Upper lobe of right lung (tissue), 1 donor: Measurements from ENCODE around the gene ZSCAN21. TPM values are rescaled to one million over a fixed set of nuclear protein-coding genes. Genes with fewer than 3 reads are reported as not detected.

Source experiments
- ATAC-seq: fragments of 200-7000 bp; cut with Tn5 transposase; one replicate; pipeline ENCODE4 v1.9.1; 2020; ENCODE audit warnings: mild to moderate bottlenecking, moderate library complexity
- DNase-seq: peaks from one replicate; pipeline ENCODE4 v3.0.0-alpha.2; 2020
- H3K27ac ChIP-seq: fragments of 200-600 bp; one replicate; pipeline ENCODE4 v1.8.0; 2022
- H3K27me3 ChIP-seq: fragments of 200-600 bp; one replicate; pipeline ENCODE4 v1.8.0; 2022; ENCODE audit warnings: mild to moderate bottlenecking
- H3K36me3 ChIP-seq: fragments of 200-600 bp; one replicate; pipeline ENCODE4 v1.8.0; 2022
- H3K4me1 ChIP-seq: fragments of 200-600 bp; one replicate; pipeline ENCODE4 v1.8.0; 2022
- H3K4me3 ChIP-seq: fragments of 200-600 bp; one replicate; pipeline ENCODE4 v1.8.0; 2022; ENCODE audit warnings: mild to moderate bottlenecking
- H3K9me3 ChIP-seq: fragments of 200-600 bp; one replicate; pipeline ENCODE4 v1.8.0; 2022
- intact Hi-C: fragments of 100-400 bp; cut with DNase I; formaldehyde crosslinking; loops from one replicate; pipeline ENCODE4 v1.11.0; 2022
- microRNA-seq: library from miRNA; unstranded; fragments of <30 nt; microRNA quantifications from one replicate; pipeline ENCODE4 v1.2.0, GENCODE V29; 2020; ENCODE audit warnings: borderline microRNAs expressed
- total RNA-seq: library from RNA; stranded (reverse); fragmentation: NEBNext Ultra II Directional; extraction: Animal tissue kit (Norgen Biotek cat#: 25700); gene quantifications from one replicate; pipeline ENCODE4 v1.2.1, GENCODE V29; 2021
- TF ChIP-seq, protein P1 (sequence below): fragments of 200-600 bp; IDR thresholded peaks from one replicate; pipeline ENCODE4 v1.8.0; 2022; ENCODE audit warnings: antibody characterized with exemption
- donor health status: DM: no; HTN: yes; CAD: no; lungs with severe emphysema.

The ZSCAN21 gene
- total RNA-seq, 1 donor from 2014 or later, result 10.0 TPM

GRCh38 chr7:100107890-100108289 is 58.3 kb downstream of the ZSCAN21 start:
- no peaks in the 10 kb centered on the region for H3K9me3 ChIP-seq
- no peak overlapping the region for H3K27ac ChIP-seq
- H3K4me3 ChIP-seq, result no peak overlapping the region
- no peak for DNase-seq
- peaks cover 83% of the 10 kb centered on the region for H3K36me3 ChIP-seq
- intact Hi-C loops, result no loop called here
- TF ChIP-seq, protein P1, sequence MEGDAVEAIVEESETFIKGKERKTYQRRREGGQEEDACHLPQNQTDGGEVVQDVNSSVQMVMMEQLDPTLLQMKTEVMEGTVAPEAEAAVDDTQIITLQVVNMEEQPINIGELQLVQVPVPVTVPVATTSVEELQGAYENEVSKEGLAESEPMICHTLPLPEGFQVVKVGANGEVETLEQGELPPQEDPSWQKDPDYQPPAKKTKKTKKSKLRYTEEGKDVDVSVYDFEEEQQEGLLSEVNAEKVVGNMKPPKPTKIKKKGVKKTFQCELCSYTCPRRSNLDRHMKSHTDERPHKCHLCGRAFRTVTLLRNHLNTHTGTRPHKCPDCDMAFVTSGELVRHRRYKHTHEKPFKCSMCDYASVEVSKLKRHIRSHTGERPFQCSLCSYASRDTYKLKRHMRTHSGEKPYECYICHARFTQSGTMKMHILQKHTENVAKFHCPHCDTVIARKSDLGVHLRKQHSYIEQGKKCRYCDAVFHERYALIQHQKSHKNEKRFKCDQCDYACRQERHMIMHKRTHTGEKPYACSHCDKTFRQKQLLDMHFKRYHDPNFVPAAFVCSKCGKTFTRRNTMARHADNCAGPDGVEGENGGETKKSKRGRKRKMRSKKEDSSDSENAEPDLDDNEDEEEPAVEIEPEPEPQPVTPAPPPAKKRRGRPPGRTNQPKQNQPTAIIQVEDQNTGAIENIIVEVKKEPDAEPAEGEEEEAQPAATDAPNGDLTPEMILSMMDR, result no peak
- ATAC-seq, result no peak
- no peaks in the 10 kb centered on the region for H3K4me1 ChIP-seq
- no peaks in the 10 kb centered on the region for H3K27me3 ChIP-seq

GRCh38 chr7:100109521-100110163 is 60.1 kb downstream of the ZSCAN21 start:
- TF ChIP-seq, protein P1, result no peak
- ATAC-seq (no peak), DNase-seq (no peak)
- intact Hi-C loops, result no loop called here
- H3K36me3 ChIP-seq, result peaks cover 85% of the 10 kb centered on the region
- H3K4me3 ChIP-seq, result no peak overlapping the region
- no peaks in the 10 kb centered on the region for H3K4me1 ChIP-seq
- no peaks in the 10 kb centered on the region for H3K9me3 ChIP-seq
- H3K27me3 ChIP-seq, result no peaks in the 10 kb centered on the region
- no peak overlapping the region for H3K27ac ChIP-seq

DNA sequence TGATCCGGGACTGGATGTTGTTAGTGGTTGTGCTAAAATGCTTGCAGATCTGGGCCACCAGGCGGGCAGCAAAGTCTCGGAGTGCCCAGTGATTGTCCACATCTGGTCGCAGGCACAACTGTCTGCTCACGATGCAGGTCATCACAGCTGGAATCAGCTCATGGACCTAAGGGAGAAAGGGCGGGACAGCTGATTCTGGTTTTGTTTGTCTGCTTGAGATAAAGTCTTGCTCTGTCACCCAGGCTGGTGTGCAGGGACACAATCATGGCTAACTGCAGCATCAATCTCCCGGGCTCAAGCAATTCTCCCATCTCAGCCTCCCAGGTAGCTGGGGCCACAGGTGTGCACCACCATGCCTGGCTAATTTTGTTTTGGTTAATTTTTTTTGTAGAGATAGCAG is 61.6 kb downstream of the ZSCAN21 start:
- intact Hi-C loops, result no loop called here
- Histone ChIP-seq H3K4me1 (no peaks in the 10 kb centered on the region), H3K36me3 (peaks cover 71% of the 10 kb centered on the region), H3K27ac (no peak overlapping the region), H3K27me3 (no peaks in the 10 kb centered on the region), H3K4me3 (no peak overlapping the region), H3K9me3 (no peaks in the 10 kb centered on the region)
- ATAC-seq (no peak), DNase-seq (no peak)
- TF ChIP-seq, protein P1, result no peak

DNA sequence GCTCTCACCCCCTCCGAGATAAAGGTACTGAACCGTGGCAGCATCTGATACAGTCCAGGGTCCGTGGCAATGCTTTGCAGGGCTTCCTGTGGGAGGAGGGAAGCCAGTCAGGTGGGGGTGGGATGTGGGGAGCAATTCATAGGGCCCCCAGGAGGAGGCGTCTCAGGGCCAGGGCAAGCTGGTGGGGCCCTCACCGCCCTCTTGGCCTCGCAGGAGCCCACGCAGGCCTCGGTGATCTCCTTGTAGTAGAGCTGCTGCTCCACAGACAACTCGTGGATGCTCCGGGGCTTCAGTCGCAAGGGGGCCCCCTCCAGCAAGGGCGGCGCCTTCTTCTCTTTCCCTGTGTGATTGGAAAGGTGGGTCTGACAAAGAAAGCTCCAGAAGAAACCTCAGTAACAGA is 62.3 kb downstream of the ZSCAN21 start:
- ATAC-seq, result no peak
- H3K27ac ChIP-seq, result no peak overlapping the region
- intact Hi-C loops, result no loop called here
- TF ChIP-seq, protein P1, result no peak
- H3K9me3 ChIP-seq, result no peaks in the 10 kb centered on the region
- no peak for DNase-seq
- no peak overlapping the region for H3K4me3 ChIP-seq
- H3K4me1 ChIP-seq, result no peaks in the 10 kb centered on the region
- peaks cover 65% of the 10 kb centered on the region for H3K36me3 ChIP-seq
- no peaks in the 10 kb centered on the region for H3K27me3 ChIP-seq

Small RNA genes lying within 50 kb of the gene (microRNA-seq; reads per million reads assigned to microRNA genes)
- gene MIR106B (940 reads per million, percentile 85 among the genes with 10 or more reads in this experiment), gene MIR25 (391 reads per million, percentile 79 among the genes with 10 or more reads in this experiment), gene MIR93 (1,372 reads per million, percentile 86 among the genes with 10 or more reads in this experiment)

Other genes starting within 250 kb of the ZSCAN21 start
- not detected for gene CYP3A43, start 221.8 kb upstream of the ZSCAN21 start, total RNA-seq
- gene OR2AE1, start 172.7 kb upstream of the ZSCAN21 start, total RNA-seq, result not detected
- 32.6 TPM for gene TRIM4, start 130.2 kb upstream of the ZSCAN21 start, total RNA-seq
- not detected for gene GJC3, start 120.2 kb upstream of the ZSCAN21 start, total RNA-seq
- gene AZGP1, start 73.7 kb upstream of the ZSCAN21 start, total RNA-seq, result 87.7 TPM
- 57.5 TPM for gene ZKSCAN1, start 34.2 kb upstream of the ZSCAN21 start, total RNA-seq
- 22.4 TPM for gene ZNF3, start 31.9 kb downstream of the ZSCAN21 start, total RNA-seq
- 69.5 TPM for gene COPS6, start 39.2 kb downstream of the ZSCAN21 start, total RNA-seq
- 48.7 TPM for gene MCM7, start 51.6 kb downstream of the ZSCAN21 start, total RNA-seq
- gene AP4M1, start 51.9 kb downstream of the ZSCAN21 start, total RNA-seq, result 16.8 TPM
- gene TAF6, start 69.6 kb downstream of the ZSCAN21 start, total RNA-seq, result 34.9 TPM
- 9.8 TPM for gene CNPY4, start 69.9 kb downstream of the ZSCAN21 start, total RNA-seq
- 3.0 TPM for gene MBLAC1, start 77.2 kb downstream of the ZSCAN21 start, total RNA-seq
- 105 TPM for gene LAMTOR4, start 99.1 kb downstream of the ZSCAN21 start, total RNA-seq
- gene TRAPPC14, start 108.9 kb downstream of the ZSCAN21 start, total RNA-seq, result 19.7 TPM
- gene GAL3ST4, start 118.8 kb downstream of the ZSCAN21 start, total RNA-seq, result 4.4 TPM
- 0.49 TPM for gene GPC2, start 127.6 kb downstream of the ZSCAN21 start, total RNA-seq
- gene STAG3, start 128.1 kb downstream of the ZSCAN21 start, total RNA-seq, result 2.3 TPM
- 1.4 TPM for gene PVRIG, start 170.2 kb downstream of the ZSCAN21 start, total RNA-seq